Esophagus muscularis mucosa (tissue), 4 donors: Measurements from ENCODE around the gene MARK1.

Experiments used
- CTCF ChIP-seq, 3 experiments: fragments of 200-600 bp in 2 of 3; fragments of 450-650 bp in 1 of 3; sonication (generic) in 2 of 3; IDR thresholded peaks; one replicate each; pipeline ENCODE4 v1.5.1; 2017 to 2019; ENCODE audit warnings: antibody characterized with exemption in 3 of 3, mild to moderate bottlenecking in 2 of 3, moderate library complexity in 1 of 3
- EP300 ChIP-seq: sonication (generic); formaldehyde crosslinking; IDR thresholded peaks from one replicate; pipeline ENCODE4 v1.6.1; 2017; ENCODE audit warnings: antibody characterized with exemption
- POLR2A ChIP-seq: fragments of 450-650 bp; IDR thresholded peaks from one replicate; pipeline ENCODE4 v1.6.1; 2017; ENCODE audit warnings: antibody characterized with exemption, moderate library complexity, mild to moderate bottlenecking, low read depth
- POLR2AphosphoS5 ChIP-seq, 2 donors: sonication (generic); formaldehyde crosslinking; IDR thresholded peaks; one replicate each; pipeline ENCODE4 v1.6.1; 2017; ENCODE audit warnings: antibody characterized with exemption in 2 of 2

DNA sequence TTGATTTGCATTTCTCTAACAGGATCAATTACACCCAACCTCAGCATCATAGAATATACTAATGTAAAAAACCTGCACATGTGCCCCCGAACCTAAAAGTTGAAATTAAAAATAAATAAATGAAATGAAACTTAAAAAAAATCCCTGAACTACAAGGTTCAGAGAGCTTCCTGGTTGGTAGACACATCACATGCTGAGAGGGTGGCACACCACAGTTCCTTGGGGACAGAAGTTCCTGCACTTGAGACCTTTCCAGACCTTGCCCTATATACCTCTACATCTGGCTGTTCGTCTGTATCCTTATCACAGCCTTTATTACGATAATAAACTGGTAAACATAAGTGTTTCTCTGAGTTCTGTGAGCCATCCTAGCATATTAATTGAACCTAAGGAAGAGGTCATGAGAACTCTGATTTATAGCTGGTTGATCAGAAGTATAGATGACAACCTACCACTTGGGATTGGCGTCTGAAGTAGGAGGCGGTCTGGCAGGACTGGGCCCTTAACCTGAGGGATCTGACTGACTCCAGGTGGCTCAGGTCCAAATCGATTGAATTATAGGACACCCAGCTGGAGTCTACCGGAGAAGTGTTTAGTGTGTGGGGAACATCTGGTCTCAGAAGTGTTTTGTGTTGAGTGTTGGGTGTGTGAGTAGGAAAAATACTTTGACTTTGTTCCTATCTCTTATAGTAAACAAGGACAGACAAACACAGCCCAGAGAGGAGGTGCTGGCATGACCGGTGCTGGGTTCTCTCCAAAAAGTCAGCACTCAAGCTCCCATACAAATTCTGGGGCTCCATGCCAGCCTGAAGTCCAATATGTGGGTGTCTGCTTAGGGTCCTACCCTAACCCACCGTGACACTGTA, 181.2 kb downstream of the MARK1 start:
- TF ChIP-seq CTCF (IDR thresholded peaks at IDR 0.05) (no peak), POLR2A (no peak), POLR2AphosphoS5 (IDR thresholded peaks at IDR 0.05) (no peak), EP300 (no peak)
